Inflammatory macrophage (primary cell): ENCODE results near the gene CCKAR.
"Not testable (repeated sequence)": the region's sequence is repeated elsewhere in the genome, so short reads cannot be mapped to it uniquely, and the experiment has no call there.

ENCODE experiments used
- DNase-seq, 2 donors: peaks; one replicate each; pipeline ENCODE4 v3.0.0-alpha.2; 2020 to 2022
- total RNA-seq, 18 experiments: gene quantifications; one replicate each; lab custom pipeline; 2026; ENCODE audit warnings: mixed read lengths in 6 of 18, inconsistent platforms in 2 of 18; lab: John Stamatoyannopoulos, UW

Gene CCKAR
- 0 to 0.18 (median 0) reads per million in 18 experiments for total RNA-seq

GRCh38 chr4:26490111-26490959, at the start of gene CCKAR:
TSS of gene CCKAR (minus strand) at chr4:26490484. CDS start at chr4:26490267, 217 bp downstream.
- DNase-seq: no peak

DNA sequence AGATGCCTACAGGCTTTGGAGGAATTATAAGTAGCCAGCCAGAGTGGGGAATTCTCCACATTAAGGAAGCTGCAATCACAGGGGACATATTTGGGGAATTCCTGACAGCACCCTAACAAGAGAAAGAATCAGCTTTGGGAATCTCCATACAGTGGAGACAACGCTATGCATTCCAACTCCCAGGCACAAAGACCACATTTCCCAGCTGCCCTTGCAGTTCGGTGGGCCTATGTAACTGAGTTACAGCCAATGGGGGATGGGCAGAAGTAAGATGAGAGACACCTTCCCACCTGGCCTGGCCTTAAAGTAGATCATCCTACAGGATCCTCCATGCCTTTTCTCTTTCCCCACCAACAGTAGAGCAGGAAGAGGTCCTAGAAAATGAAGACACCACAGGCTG, 43.4 kb upstream of the CCKAR start:
- no peak for DNase-seq

- no peak for DNase-seq
Observed at GRCh38 chr4:26531491-26532116, 41.3 kb upstream of the CCKAR start.

DNA sequence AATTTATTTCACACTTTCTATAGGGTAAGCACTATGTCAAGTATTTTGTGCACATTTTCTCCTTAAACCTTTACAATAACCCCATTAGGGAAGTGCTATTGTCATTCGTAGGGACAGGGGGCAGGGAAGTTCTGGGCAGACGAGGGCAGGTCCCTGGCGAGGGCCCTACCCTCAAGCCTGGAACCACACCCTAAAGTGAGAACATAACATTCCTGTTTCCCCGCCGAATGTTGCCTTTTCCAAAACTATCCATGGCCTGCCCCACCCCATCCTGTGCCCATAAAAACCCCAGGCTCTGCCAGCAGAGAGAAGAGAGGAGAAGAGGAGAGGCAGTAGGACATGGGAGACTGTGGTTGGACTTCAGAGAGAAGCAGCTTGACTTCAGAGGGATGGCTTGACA, 39.8 kb upstream of the CCKAR start:
- no peak for DNase-seq

DNA sequence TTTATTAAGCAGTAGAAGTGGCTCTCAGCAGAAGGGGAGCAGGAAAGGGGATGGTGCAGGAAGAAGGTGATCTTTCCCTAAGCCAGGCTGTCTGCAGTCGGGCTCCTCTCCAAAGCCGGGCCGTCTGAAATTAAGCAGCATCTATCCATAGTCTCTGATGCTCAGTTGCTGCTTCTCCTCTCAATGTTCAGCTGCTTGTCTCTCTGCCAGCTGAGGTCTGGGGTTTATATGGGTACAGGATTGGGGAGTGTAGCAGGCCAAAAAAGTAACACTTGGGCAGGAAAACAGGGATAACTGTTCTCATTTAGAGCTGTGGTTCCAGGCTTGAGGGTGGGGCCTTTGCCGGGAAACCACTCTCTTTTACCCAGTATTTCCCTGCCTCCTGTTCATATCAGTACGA, 39.2 kb upstream of the CCKAR start:
- no peak for DNase-seq

DNA sequence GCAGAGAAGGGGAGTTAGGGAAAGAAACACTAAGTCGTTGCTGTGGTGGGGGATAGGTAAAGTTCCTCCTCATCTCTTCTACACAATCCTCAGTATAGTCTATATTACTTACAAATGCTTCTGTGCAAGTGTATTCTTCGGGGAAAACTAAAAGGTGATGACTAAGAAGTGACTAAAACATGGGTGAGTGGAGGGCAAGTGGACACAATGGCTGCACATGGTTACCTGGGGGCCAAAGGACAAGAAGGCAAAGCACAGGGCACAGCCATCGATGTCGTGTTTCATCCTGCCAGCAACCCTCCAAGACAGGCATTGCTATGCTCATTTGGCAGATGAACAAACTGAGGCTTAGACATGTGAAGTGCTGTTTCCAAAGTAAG, 35.5 kb upstream of the CCKAR start:
- no peak for DNase-seq

DNA sequence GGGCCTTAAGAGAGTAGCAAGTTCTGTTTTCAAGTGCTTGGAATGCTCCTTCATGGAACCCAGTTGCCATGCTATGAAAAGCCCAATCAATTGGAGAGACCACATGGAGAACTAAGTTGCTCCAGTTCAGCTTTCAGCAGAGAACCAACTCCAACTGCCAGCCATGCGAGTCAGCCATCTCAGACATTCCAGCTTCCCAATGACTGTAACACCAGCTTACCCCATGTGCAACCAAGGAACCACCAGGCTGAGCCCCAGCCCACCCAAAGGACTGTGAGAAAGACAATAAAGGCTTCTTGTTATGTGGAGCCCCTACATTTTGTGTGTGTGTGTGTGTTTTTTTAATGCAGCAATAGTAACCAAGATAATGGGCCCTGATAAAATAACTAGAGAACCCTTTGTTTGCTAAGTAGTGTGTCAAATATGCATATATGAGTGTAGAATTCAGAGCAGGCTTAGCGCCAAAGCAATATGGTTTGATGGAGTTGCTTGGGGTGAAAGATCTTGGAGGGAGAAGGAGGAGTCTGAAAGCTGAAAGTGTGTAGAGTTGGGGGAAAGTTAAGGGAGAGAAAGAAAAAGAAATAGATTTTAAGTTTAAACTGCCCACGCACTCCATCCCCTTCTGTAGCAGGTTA, 35.0 kb upstream of the CCKAR start:
- DNase-seq: no peak

DNA sequence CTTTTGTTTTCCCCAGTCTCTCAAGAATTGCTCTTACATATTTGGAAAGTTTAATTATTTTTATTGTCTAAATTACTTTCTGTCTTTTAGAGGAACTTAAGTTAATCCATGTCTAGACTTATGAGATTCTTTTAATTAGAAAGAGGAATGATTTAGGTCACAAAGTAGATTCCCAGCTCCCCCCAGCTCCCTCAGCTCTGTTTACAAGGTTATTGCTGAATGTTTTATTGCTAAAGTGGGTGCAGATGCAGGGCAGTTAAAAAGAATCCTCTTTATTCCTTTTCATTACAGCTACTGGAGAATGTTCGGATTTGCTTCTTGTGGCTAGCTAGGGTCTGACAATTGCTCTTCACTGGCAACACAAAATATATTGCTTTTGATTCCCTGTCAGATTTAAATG, 33.7 kb upstream of the CCKAR start:
- DNase-seq: no peak

DNA sequence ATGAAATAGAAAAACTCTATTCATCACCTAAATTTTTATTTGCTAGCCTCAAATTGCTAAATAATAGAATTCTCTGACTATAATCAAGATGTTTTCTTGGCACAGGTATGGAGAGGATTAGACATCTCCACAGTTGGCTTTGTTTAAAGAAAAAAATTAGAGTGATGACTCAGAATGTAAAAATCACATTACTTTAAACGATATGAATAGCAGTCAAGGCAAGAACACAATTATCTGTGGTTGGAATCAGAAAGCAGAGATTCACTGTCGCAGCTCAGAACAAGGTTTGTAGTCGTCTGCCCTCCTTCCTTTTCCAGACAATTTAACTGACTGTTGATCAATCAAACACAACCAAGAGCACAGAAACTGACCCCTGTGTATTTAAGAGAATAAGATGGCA, 32.2 kb upstream of the CCKAR start:
- DNase-seq: no peak

DNA sequence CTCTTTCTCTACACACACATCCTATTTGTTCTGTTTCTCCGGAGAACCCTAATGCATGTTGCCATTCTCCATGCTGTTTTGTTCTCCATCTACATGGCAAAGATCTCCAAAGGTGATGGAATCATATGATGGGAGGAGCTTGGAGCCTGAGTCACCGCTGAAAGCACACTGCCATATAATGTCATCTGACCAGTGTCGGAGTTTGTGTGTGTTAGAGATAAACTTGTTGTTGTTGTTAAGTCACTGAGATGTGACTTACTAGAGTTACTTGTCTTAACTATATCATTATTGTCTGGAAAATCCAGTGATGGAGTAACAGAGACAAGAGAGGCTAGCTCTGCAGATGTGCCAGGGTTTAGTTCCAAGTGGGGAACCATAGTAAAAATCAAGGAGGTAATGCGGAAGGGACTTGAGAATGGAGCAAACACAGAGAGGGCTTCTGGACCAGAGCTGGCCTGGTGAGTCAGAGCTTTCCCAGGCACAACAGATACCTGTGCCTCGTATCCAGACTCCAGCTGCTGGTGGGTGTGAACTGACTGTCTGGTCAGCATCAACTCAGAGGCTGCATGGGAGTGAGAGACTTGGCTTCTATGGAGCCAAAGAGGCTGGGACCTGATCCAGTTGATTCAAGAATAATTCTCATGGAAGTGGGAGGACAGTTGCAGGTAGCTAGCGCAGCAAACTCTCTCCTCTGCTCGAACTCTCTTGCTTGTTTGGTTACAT, 30.6 kb upstream of the CCKAR start:
- no peak for DNase-seq

- DNase-seq: no peak
Observed at GRCh38 chr4:26515936-26516335, 25.7 kb upstream of the CCKAR start.

- DNase-seq: no peak
Observed at GRCh38 chr4:26510334-26510964, 20.2 kb upstream of the CCKAR start.

- DNase-seq: no peak
Observed at GRCh38 chr4:26509681-26510333, 19.5 kb upstream of the CCKAR start.

DNA sequence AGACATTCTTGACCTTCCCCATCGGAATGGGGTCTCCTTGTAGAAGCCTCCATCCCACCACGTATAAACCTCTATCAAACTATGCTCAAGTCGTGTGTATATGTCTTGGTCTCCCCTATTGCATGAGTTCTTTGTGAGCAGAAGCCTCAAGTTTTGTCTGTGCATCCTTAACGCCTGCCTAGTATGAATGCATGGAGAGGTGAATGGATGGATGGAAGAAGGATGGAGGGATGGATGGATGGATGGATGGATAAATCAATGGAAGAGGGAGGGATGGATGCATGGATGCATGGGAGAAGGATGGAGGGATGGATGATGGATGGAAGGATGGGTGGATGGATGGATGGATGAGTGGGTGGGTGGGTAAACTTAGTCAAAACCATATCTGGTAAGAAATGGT, 17.0 kb upstream of the CCKAR start:
- DNase-seq: no peak

DNA sequence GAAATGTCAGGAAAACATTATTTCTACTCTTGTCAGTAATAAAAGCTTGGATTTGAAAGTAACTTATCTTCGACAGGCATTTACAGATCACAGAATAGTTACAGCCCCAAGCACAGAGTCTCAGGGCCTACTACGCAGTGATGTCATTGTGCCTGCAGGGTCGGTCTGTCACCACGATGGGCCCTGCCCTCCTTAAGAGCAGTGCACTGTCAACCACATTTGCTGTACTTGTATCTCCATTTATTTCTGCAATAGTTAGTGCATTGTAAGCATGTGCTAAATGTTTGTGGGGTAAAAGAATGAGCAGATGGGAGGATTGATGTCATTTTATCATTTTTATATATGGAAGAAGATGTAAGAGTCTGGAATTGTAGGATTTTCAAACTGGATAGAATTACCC, 13.6 kb upstream of the CCKAR start:
- DNase-seq: no peak

DNA sequence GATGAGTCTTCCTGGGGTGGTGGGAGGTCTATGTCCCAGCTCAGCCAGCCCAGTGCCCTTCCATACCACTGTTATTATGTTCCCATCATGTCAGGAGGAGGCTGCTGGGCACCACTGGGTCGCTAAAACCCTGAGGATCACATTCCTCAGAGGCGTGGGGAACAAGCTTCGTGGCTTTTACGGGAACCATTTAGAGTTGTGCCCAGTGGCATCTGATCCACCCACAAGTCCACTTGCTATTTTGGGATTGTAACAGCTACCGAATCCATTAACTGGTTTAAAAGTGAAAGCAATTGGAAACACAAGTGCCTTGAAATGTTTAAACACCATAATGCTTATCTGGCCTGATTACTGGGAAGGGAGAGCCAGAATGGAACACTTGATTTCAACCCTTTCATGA, 13.1 kb upstream of the CCKAR start:
- DNase-seq: no peak

DNA sequence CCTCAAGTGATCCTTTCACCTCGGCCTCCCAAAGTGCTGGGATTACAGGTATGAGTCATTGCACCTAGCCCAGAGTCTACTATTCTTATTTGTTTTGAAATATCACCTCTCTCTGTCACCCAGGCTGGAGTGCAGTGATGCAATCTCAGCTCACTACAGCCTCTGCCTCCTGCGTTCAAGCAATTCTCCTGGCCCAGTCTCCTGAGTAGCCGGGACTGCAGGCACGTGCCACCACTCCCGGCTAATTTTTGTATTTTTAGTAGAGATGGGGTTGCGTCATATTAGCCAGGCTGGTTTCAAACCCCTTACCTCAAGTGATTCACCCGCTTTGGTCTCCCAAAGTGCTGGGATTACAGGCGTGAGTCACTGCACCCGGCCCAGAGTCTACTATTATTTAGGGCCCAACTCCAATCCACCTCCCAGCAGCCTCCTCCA, 10.3 kb upstream of the CCKAR start:
- not testable (repeated sequence) for DNase-seq

GRCh38 chr4:26496207-26496783, 6.0 kb upstream of the CCKAR start:
- DNase-seq: no peak

GRCh38 chr4:26493461-26493860, 3.2 kb upstream of the CCKAR start:
- DNase-seq: no peak

GRCh38 chr4:26491449-26492170, 1.3 kb upstream of the CCKAR start:
- DNase-seq: no peak

DNA sequence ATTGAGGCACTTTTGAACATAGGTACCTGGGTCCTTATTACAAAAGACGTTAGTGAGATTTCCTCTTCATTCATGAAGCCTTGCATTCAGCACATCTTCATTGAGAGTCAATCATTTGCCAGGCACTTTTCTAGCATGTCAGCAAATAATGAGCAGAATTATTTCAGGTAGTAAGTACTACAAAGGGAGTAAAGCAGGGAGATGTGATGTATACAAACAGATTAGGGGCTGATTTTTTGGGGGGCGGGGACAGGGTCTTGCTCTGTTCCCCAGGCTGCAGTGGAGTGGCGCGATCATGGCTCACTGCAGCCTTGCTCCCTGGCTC, 638 bp upstream of the CCKAR start:
- no peak for DNase-seq
